Activated CD4-positive, alpha-beta memory T cell treated with anti-CD3 and anti-CD28 coated beads for 36 hours (primary cell): ENCODE data around the gene FGF3. TPM values are rescaled to one million over a fixed set of nuclear protein-coding genes. Genes with fewer than 3 reads are reported as not detected.

Experiments
- CTCF ChIA-PET: fragments of 350-600 bp; sonication (Branson Sonifier 250); formaldehyde crosslinking; loops from one replicate; lab custom pipeline; 2021; ENCODE audit warnings: antibody characterized with exemption, inconsistent platforms; lab: Charles Lee
- POLR2A ChIA-PET: fragments of 350-600 bp; sonication (Branson Sonifier 250); formaldehyde crosslinking; loops from one replicate; lab custom pipeline; 2021; ENCODE audit warnings: antibody characterized with exemption; lab: Charles Lee
- DNase-seq: peaks from one replicate; pipeline ENCODE4 v3.0.0-alpha.2; 2020
- H3K27ac Mint-ChIP-seq: one replicate; pipeline ENCODE4 v1.8.0; 2021; ENCODE audit warnings: mixed read lengths
- H3K27me3 Mint-ChIP-seq: one replicate; pipeline ENCODE4 v1.8.0; 2021; ENCODE audit warnings: mixed read lengths
- H3K36me3 Mint-ChIP-seq: one replicate; pipeline ENCODE4 v1.8.0; 2021; ENCODE audit warnings: mixed read lengths
- H3K4me1 Mint-ChIP-seq: one replicate; pipeline ENCODE4 v1.8.0; 2021; ENCODE audit warnings: low read depth, mixed read lengths
- H3K4me3 Mint-ChIP-seq: one replicate; pipeline ENCODE4 v1.8.0; 2021; ENCODE audit warnings: mild to moderate bottlenecking, mixed read lengths
- H3K9me3 Mint-ChIP-seq: one replicate; pipeline ENCODE4 v1.8.0; 2021; ENCODE audit warnings: mixed read lengths
- intact Hi-C: fragments of 100-400 bp; cut with micrococcal nuclease; formaldehyde crosslinking; loops from one replicate; pipeline ENCODE4 v1.15.1; 2023
- total RNA-seq, 2 experiments: library from RNA; stranded (reverse); gene quantifications; one replicate each; pipeline ENCODE4 v1.2.3, GENCODE V29; 2021

The FGF3 gene
- total RNA-seq, 2 experiments from 2014 or later = not detected

DNA sequence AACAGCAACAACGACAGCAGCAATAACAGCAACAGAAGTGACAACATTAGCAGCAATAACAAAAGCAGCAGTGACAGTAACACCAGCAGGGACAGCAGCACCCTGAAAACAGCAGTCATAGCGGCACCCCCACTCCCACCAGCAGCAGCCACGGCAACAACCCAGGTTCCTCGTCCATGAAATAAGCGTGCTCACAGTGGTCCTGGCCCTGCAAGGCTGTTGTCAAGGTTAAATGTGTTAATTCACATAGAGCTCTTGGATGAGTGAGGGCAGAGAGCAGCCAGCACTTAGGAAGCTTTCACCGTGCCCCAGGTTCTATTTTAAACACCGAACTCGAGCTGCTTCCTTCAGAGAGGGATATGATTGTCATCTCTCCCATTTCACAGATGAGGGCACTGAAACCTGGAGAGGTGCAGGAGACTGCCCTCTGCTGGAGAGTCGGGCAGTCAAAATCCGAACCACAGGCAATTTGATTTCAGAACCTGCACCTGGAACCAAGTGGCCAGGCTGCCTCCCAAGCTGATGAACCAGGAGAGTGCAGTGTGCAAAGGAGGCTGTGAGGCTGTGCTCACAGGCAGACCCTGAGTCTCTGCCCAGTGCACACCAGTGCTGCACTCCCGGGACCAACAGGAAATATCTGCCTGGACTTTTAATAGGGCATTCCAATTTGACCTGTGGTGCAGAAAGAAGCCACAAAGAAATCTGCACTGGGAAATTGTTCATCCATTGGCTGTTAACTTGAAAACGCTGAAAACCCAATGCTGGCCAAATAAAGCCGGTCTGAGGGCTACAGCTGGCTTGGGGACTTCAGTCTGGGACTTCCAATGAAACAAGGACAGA, 22.9 kb upstream of the FGF3 start:
- no peak overlapping the region for H3K27ac Mint-ChIP-seq

GRCh38 chr11:69841170-69841858, 22.1 kb upstream of the FGF3 start:
- intact Hi-C loops = loop anchor here (5.0 kb wide), 1 partner anchor 154 kb away; no protein-coding TSS in a partner anchor
- Mint-ChIP-seq H3K27me3 (peaks cover 21% of the 10 kb centered on the region), H3K27ac (no peak overlapping the region), H3K4me3 (no peak overlapping the region), H3K36me3 (no peaks in the 10 kb centered on the region), H3K9me3 (no peaks in the 10 kb centered on the region), H3K4me1 (no peaks in the 10 kb centered on the region)
- POLR2A ChIA-PET = no interaction called here
- CTCF ChIA-PET = interaction anchor here (0.7 to 1.2 kb wide), 3 partner anchors 132 to 157 kb away, joined by 3 to 5 read pairs (median 4); no protein-coding TSS in a partner anchor
- DNase-seq = no peak

More for the DNA sequence above, 22.9 kb upstream of the FGF3 start:
- peak; percentile 34 for DNase-seq
- no peak overlapping the region for H3K4me3 Mint-ChIP-seq
- intact Hi-C loops = loop anchor here (5.0 kb wide), 1 partner anchor 155 kb away; no protein-coding TSS in a partner anchor
- ChIA-PET POLR2A (no interaction called here), CTCF (interaction anchor here (0.7 to 1.4 kb wide), 4 partner anchors 133 to 172 kb away, joined by 3 to 5 read pairs (median 4); no protein-coding TSS in a partner anchor)
- H3K36me3 Mint-ChIP-seq = no peaks in the 10 kb centered on the region
- H3K4me1 Mint-ChIP-seq = no peaks in the 10 kb centered on the region
- peaks cover 13% of the 10 kb centered on the region for H3K27me3 Mint-ChIP-seq
- H3K9me3 Mint-ChIP-seq = no peaks in the 10 kb centered on the region

DNA sequence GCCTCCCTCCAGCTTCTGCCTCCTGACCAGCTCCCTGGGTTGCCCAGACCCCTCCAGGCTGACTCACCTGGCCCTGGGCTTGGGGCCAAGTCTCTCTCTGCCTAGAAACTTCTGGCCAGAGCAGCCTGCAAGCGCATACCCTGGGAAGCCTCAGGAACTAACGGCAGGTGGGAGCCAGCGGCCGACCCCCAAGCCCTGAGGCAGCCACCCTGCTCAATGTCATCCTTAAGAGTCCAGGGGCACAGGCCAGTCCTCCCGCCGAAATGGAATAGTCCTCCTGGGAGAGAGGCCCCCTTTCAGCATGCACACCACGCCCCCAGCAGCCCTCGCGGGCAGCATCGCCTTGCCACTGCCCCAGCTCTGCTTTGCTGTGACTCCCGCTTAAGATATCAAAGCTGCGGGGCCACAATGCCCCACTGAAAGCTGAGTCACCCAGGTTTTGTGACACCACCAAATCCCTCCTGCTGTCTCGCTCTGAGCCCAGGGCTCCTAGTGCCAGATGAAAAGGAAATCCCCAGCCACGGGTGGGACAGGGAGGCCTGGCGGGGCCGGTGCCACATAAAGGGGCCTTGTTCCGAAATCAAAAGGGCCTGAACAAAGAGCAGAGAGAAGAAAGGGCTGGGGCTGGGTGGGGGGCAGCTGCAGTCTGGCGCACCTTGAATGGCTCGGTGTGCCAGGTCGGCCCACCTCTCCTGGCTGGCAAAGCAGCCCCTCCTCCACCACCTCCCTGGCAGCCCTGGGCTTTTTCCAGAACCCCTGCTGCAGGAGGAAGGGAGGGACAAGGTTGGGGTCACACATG, 21.4 kb upstream of the FGF3 start:
- ChIA-PET CTCF (no interaction called here), POLR2A (no interaction called here)
- no peak overlapping the region for H3K27ac Mint-ChIP-seq
- H3K4me1 Mint-ChIP-seq = no peaks in the 10 kb centered on the region
- H3K4me3 Mint-ChIP-seq = no peak overlapping the region
- no peaks in the 10 kb centered on the region for H3K9me3 Mint-ChIP-seq
- peaks cover 27% of the 10 kb centered on the region for H3K27me3 Mint-ChIP-seq
- no peaks in the 10 kb centered on the region for H3K36me3 Mint-ChIP-seq
- intact Hi-C loops = loop anchor here (5.0 kb wide), 1 partner anchor 153 kb away; no protein-coding TSS in a partner anchor
- DNase-seq = no peak

DNA sequence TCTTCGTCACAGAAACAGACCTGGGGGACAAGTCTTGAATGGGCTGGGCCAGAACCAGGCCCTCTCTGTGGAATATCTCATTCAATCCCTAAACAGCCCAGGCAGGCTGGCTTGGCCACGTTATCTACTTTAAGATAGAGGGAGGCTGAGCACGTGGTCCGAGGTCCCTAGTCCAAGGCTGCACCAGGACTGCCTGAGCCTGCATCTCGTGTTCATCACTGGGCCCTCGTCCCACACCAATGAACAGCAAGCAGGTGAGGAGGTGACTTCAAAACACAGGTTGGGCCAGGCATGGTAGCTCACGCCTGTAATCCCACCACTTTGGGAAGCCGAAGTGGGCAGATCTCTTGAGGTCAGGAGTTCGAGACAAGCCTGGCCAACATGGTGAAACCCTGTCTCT, 20.3 kb upstream of the FGF3 start:
- no peak for DNase-seq

DNA sequence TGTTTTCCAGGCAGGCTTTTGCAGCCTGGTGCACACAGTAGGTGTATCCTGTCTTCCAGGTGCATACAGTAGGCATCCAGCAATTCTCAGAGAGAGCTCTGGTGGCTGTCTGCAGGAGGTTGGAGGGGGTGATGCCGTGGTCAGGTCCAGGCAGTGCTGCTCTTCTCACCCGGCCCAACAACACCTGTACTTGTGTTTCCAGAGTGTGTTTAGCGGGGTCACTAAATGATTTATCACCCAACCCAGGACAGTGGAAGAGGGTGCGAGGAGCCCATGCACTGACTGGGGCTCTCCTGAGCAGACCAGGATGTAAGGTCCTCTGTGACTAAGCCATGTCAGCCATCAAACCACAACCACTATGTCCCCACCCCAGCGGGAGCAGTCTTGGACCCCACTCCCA, 18.6 kb upstream of the FGF3 start:
- DNase-seq = no peak
- H3K36me3 Mint-ChIP-seq = no peaks in the 10 kb centered on the region
- ChIA-PET CTCF (no interaction called here), POLR2A (no interaction called here)
- peaks cover 40% of the 10 kb centered on the region for H3K27me3 Mint-ChIP-seq
- no peak overlapping the region for H3K4me3 Mint-ChIP-seq
- no peaks in the 10 kb centered on the region for H3K4me1 Mint-ChIP-seq
- intact Hi-C loops = no loop called here
- no peak overlapping the region for H3K27ac Mint-ChIP-seq
- H3K9me3 Mint-ChIP-seq = no peaks in the 10 kb centered on the region

More for the DNA sequence above, 20.3 kb upstream of the FGF3 start:
- Mint-ChIP-seq H3K9me3 (no peaks in the 10 kb centered on the region), H3K4me1 (no peaks in the 10 kb centered on the region), H3K27me3 (peaks cover 30% of the 10 kb centered on the region), H3K4me3 (no peak overlapping the region), H3K27ac (no peak overlapping the region), H3K36me3 (no peaks in the 10 kb centered on the region)
- POLR2A ChIA-PET = no interaction called here
- intact Hi-C loops = no loop called here
- CTCF ChIA-PET = interaction anchor here (0.7 kb wide), 2 partner anchors 411 to 491 kb away, joined by 3 to 4 read pairs; no protein-coding TSS in a partner anchor

DNA sequence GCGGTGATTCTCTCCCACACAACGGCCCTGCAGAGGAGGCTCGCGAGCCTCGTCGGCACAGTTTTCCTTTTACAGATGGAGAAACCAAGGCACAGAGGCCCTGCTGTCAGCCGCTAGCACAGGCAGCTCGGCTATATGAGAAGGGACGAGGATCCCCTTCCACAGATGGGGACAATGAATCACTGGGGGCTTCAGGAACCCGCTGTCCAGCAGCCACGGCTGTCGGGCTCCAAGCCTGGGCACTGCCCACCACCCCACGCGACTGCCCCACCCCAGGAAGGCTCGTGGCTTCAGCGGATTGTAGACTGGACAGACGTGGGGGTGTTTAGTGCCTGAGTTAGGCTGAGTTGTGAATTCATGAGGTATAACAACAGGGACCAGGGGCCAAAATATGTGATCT, 17.2 kb upstream of the FGF3 start:
- no peak overlapping the region for H3K27ac Mint-ChIP-seq
- no peak overlapping the region for H3K4me3 Mint-ChIP-seq
- no peaks in the 10 kb centered on the region for H3K36me3 Mint-ChIP-seq
- intact Hi-C loops = no loop called here
- no peaks in the 10 kb centered on the region for H3K4me1 Mint-ChIP-seq
- no peaks in the 10 kb centered on the region for H3K9me3 Mint-ChIP-seq
- no peak for DNase-seq
- ChIA-PET POLR2A (no interaction called here), CTCF (no interaction called here)
- peaks cover 41% of the 10 kb centered on the region for H3K27me3 Mint-ChIP-seq

GRCh38 chr11:69834811-69835800, 15.9 kb upstream of the FGF3 start:
- H3K9me3 Mint-ChIP-seq = no peaks in the 10 kb centered on the region
- DNase-seq = no peak
- no peaks in the 10 kb centered on the region for H3K4me1 Mint-ChIP-seq
- no peak overlapping the region for H3K4me3 Mint-ChIP-seq
- no peak overlapping the region for H3K27ac Mint-ChIP-seq
- H3K36me3 Mint-ChIP-seq = no peaks in the 10 kb centered on the region
- ChIA-PET POLR2A (no interaction called here), CTCF (interaction anchor here (0.6 kb wide), 1 partner anchor 347 kb away, joined by 3 read pairs; no protein-coding TSS in a partner anchor)
- peaks cover 37% of the 10 kb centered on the region for H3K27me3 Mint-ChIP-seq
- intact Hi-C loops = no loop called here

DNA sequence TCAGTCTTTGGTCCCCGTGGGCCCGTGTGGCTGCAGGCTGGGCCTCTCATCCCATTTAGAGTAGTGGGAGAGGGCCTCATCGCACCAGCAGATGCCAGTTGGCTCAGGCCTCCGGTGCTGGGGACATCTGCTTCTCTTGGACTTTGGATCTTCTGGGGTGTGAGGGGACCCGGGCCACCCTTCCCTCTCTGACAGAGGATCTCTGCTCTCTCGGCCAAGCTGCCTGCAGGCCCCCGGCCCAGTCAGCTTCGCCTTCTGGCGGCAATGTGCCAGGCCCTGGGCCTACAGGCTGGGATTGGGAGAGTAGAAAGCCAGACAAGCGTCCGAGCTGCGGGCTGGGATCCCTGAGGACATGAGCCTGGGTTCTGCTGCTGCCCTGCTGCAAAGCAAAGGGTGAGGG, 15.0 kb upstream of the FGF3 start:
- CTCF ChIA-PET = interaction anchor here (0.6 kb wide), 1 partner anchor 348 kb away, joined by 3 read pairs; no protein-coding TSS in a partner anchor
- no peak for DNase-seq
- peaks cover 37% of the 10 kb centered on the region for H3K27me3 Mint-ChIP-seq
- POLR2A ChIA-PET = no interaction called here
- intact Hi-C loops = no loop called here
- no peaks in the 10 kb centered on the region for H3K9me3 Mint-ChIP-seq
- H3K36me3 Mint-ChIP-seq = no peaks in the 10 kb centered on the region
- H3K27ac Mint-ChIP-seq = no peak overlapping the region
- H3K4me1 Mint-ChIP-seq = no peaks in the 10 kb centered on the region
- H3K4me3 Mint-ChIP-seq = no peak overlapping the region

DNA sequence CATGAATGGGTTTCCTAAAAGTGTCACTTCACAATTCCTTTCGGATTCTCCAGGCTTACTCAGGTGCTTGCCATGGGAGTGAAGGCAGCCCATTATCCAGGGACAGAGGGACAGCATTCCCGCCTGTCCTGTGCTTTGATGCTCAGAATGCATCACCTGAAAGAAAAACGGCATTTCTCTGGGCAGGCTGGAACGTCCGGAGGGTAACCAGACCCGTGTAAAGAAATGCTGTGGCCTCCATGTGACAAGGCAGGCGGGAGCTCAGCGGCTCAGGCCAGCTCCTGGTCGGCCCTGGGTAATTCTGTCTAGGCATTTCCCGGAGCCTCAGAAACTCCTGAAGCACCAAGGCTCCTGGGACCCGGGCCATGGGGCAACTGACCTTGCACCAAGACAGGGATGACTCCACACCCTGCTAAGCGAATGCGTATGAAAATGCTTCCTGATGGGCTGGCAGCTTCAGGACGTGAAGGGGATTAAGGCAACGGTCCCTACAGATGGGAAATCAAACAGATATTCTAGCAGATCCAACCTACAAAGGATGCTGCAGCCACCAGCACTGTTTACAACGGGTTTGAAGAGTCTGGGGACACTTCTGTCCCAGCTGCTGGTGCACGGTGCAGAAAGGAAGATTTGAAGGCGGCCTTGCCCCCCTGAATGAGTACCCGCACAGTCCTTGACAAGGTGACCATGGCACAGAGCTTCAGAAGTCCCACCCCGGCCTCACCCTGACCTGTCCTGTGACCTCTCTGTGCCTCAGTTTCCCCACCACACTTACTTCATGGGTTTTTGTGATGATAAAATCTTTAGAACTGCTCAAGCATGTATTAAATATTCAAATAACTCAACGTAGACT, 13.6 kb upstream of the FGF3 start:
- ChIA-PET CTCF (no interaction called here), POLR2A (no interaction called here)
- H3K9me3 Mint-ChIP-seq = no peaks in the 10 kb centered on the region
- H3K4me1 Mint-ChIP-seq = no peaks in the 10 kb centered on the region
- no peak overlapping the region for H3K27ac Mint-ChIP-seq
- H3K4me3 Mint-ChIP-seq = no peak overlapping the region
- intact Hi-C loops = no loop called here
- no peak for DNase-seq
- peaks cover 31% of the 10 kb centered on the region for H3K27me3 Mint-ChIP-seq
- no peaks in the 10 kb centered on the region for H3K36me3 Mint-ChIP-seq

DNA sequence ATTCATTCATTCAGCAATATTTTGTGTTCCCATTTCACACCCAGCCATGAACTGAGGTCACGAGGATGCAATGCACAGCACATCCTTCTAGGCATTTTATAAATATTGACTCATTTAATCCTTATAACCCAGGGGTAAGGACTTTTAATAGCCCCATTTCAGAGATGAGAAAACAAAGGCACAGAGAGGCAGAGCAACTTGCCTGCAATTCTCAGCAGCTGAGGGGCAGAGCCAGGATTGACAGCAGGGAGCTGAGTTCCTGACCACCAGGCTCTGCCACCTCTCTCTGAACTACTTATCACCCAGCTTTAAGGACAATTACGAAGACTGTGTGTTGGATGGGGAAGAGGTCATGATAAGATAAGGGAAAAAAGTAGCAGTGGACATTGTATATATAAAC, 12.8 kb upstream of the FGF3 start:
- no peak for DNase-seq
- Mint-ChIP-seq H3K4me1 (no peaks in the 10 kb centered on the region), H3K36me3 (no peaks in the 10 kb centered on the region), H3K9me3 (no peaks in the 10 kb centered on the region), H3K27ac (no peak overlapping the region), H3K27me3 (peaks cover 30% of the 10 kb centered on the region), H3K4me3 (no peak overlapping the region)
- ChIA-PET CTCF (no interaction called here), POLR2A (no interaction called here)
- intact Hi-C loops = no loop called here
